RWPE2 (cell line): Measurements from ENCODE around the gene CDH4.

Experiments
- ATAC-seq: fragments of 200-7000 bp; cut with Tn5 transposase; 3 replicates; pipeline ENCODE4 v1.9.1; 2021; ENCODE audit warnings: low read depth
- DNase-seq: peaks from one replicate; pipeline ENCODE4 v3.0.0-alpha.2; 2020; ENCODE audit warnings: low spot score
- H3K27ac ChIP-seq: fragments of 450-650 bp; 2 replicates; pipeline ENCODE4 v1.5.1; 2017; ENCODE audit warnings: mild to moderate bottlenecking; ENCODE audit not compliant: poor library complexity, severe bottlenecking
- H3K27me3 ChIP-seq: fragments of 250-450 bp; sonication (Bioruptor Pico); 2 replicates; pipeline ENCODE4 v1.5.1; 2021; ENCODE audit warnings: mild to moderate bottlenecking, moderate library complexity; ENCODE audit not compliant: insufficient read depth, poor library complexity, severe bottlenecking
- H3K36me3 ChIP-seq: fragments of 250-450 bp; sonication (Bioruptor Pico); 2 replicates; pipeline ENCODE4 v1.5.1; 2020; ENCODE audit warnings: low read depth, mild to moderate bottlenecking, moderate library complexity
- H3K4me1 ChIP-seq: fragments of 250-450 bp; sonication (Bioruptor Pico); 2 replicates; pipeline ENCODE4 v1.5.1; 2021; ENCODE audit warnings: mild to moderate bottlenecking, moderate library complexity; ENCODE audit not compliant: insufficient read depth, poor library complexity, severe bottlenecking
- H3K4me3 ChIP-seq: fragments of 250-450 bp; sonication (Bioruptor Pico); 2 replicates; pipeline ENCODE4 v1.5.1; 2021; ENCODE audit warnings: mild to moderate bottlenecking, moderate library complexity; ENCODE audit not compliant: severe bottlenecking
- H3K9me3 ChIP-seq: fragments of 250-450 bp; sonication (Bioruptor Pico); 2 replicates; pipeline ENCODE4 v1.5.1; 2021; ENCODE audit warnings: mild to moderate bottlenecking, moderate library complexity; ENCODE audit not compliant: severe bottlenecking
- TF ChIP-seq, protein P1 (sequence below): fragments of 450-650 bp; IDR thresholded peaks from one replicate; pipeline ENCODE4 v1.5.1; 2017; ENCODE audit warnings: mild to moderate bottlenecking, moderate library complexity; ENCODE audit not compliant: poor library complexity, severe bottlenecking

CDH4 gene

DNA sequence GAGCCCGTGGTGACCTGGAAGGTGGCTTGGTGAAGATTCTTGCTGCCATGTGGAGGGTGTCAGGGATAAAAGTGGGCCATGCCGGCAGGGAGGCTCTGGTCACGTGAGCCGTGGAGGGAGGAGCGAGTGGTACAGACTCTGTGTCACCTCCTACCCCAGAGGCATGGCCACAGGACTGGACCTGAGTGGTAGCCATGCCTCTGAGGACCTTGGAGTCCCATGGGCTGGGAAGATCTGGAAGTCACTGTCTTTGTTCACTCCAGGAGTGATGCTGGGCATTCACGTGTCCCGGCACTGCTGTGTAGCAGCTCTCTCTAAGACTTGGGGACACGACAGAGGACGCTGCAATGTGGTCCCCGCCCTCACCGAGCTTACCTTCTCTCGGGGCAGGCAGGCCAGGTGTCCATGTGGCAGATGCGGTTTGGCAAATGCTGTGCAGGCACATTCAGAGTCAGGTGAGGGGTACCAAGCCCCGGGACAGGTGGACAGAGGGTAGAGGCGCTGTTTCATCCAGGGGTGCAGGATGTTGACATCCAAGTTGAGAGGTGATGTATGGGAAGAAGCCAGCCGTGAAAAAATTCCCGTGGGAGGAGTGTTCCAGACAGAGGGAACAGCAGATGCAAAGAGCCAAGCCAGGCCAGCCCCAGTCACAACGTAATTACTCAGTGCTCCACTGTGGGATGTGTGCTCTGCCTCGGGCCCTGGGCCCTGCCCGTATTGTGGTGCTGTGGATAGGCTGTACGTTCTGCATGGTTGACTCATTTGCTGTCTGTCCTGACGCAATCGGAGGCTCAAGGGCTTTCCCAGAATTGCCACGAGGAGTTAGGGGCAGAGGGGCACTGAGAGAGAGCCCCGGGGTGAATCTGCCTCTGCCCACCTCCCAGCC lies 505.9 kb downstream of the CDH4 start:
- TF ChIP-seq, protein P1, sequence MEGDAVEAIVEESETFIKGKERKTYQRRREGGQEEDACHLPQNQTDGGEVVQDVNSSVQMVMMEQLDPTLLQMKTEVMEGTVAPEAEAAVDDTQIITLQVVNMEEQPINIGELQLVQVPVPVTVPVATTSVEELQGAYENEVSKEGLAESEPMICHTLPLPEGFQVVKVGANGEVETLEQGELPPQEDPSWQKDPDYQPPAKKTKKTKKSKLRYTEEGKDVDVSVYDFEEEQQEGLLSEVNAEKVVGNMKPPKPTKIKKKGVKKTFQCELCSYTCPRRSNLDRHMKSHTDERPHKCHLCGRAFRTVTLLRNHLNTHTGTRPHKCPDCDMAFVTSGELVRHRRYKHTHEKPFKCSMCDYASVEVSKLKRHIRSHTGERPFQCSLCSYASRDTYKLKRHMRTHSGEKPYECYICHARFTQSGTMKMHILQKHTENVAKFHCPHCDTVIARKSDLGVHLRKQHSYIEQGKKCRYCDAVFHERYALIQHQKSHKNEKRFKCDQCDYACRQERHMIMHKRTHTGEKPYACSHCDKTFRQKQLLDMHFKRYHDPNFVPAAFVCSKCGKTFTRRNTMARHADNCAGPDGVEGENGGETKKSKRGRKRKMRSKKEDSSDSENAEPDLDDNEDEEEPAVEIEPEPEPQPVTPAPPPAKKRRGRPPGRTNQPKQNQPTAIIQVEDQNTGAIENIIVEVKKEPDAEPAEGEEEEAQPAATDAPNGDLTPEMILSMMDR = no peak
- ATAC-seq = peak; percentile 78
- peak; percentile 82 for DNase-seq
- Histone ChIP-seq H3K27ac (no peak overlapping the region), H3K4me1 (peaks cover 9% of the 10 kb centered on the region), H3K27me3 (no peaks in the 10 kb centered on the region), H3K9me3 (no peaks in the 10 kb centered on the region), H3K4me3 (no peak overlapping the region), H3K36me3 (no peaks in the 10 kb centered on the region)

DNA sequence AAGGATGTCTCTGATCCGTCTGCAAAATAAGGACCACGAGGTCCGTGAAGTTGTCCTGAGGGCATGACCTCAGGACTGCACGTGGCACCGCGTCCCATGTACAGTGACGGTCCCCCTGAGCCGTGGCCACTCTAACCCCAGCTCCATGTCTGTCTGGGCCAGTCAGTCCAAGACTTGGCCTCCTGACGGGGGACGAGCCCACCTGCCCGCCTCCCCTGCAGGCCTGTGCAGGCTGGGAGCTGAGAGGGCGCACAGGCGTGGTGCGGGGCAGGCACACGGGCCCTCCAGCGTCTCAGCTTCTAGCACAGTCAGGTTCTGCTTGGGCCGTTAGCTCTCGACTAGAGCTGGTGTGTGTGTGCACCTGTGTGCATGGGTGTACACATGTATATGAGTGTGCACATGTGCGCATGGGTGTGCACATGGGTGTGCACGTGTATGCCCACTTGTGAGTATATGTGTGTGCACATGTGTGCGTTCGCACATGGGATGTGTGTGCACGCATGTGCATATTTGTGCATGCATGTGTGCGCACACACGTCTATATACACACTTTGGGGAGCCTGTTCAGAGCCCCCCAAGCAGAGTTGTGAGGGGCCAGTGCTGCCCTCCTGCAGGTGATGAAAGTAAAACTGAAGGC lies 506.6 kb downstream of the CDH4 start:
- no peak overlapping the region for H3K4me3 ChIP-seq
- no peaks in the 10 kb centered on the region for H3K36me3 ChIP-seq

DNA sequence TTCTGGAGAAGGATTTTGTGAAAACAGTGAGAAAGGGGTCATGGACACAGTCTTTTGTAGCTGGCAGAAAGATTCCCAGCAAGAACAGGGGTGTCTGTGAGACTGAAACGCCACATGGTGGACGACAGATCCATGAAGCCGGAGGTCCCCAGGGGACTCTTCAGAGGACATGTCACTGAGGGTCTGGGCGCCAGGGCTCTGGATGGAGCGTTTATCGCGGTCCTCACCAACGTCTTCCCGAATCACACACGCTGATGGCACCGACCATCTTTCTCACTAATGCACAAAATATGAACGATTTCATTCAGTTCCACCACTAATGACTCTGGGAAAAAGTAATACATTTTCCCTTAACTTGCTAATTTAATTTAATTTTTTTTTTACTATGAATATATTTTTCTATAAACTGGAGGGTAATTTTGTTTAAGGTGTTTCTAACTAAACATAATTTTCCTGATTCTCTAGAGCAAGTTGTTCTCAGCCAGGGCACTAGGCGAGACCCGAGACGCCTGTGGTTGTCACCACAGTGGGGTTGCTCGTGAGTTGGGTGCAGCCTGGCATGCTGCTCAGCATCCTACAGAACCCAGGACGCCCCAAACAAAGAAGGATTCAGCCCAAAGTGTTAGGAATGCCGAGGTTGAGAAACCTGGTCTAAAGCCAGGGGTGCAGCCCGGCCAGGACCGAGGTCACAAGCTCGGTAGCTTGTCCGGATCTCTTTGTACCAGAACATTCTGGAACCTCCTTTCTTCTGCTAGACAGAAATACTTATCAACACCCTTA lies 507.4 kb downstream of the CDH4 start:
- Histone ChIP-seq H3K27me3 (no peaks in the 10 kb centered on the region), H3K27ac (no peak overlapping the region), H3K4me3 (no peak overlapping the region), H3K36me3 (no peaks in the 10 kb centered on the region), H3K4me1 (no peaks in the 10 kb centered on the region), H3K9me3 (no peaks in the 10 kb centered on the region)
- TF ChIP-seq, protein P1 = no peak
- DNase-seq (peak; percentile 75), ATAC-seq (no peak)

More for the DNA sequence above, 506.6 kb downstream of the CDH4 start:
- peaks cover 1% of the 10 kb centered on the region for H3K4me1 ChIP-seq
- ATAC-seq = no peak
- no peaks in the 10 kb centered on the region for H3K27me3 ChIP-seq
- H3K9me3 ChIP-seq = no peaks in the 10 kb centered on the region
- H3K27ac ChIP-seq = no peak overlapping the region
- TF ChIP-seq, protein P1 = no peak
- peak; percentile 81 for DNase-seq

DNA sequence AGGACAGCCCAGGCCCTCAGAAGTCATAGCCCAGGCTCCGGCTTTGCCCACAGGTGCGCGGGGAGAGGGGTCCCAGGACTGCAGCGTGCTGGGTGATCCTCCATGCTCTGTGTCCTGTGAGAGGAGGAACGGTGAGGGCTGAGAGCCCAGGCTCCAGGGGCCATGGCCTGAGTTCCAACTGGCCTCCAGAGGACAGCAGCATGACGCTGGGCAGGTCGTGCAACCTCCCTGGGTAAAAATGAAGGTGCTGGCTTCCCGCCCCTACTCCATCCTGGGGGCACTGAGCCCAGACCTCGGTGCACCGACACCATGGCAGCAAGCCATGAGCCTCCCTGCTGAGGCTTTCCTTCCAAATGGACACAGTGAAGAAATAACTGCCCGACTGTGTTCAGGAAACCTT lies 508.3 kb downstream of the CDH4 start:
- no peak overlapping the region for H3K4me3 ChIP-seq
- H3K9me3 ChIP-seq = no peaks in the 10 kb centered on the region
- no peaks in the 10 kb centered on the region for H3K27me3 ChIP-seq
- TF ChIP-seq, protein P1 = no peak
- no peaks in the 10 kb centered on the region for H3K36me3 ChIP-seq
- H3K4me1 ChIP-seq = no peaks in the 10 kb centered on the region
- no peak overlapping the region for H3K27ac ChIP-seq
- DNase-seq (peak; percentile 77), ATAC-seq (no peak)
